Type B pancreatic cell (in vitro differentiated cells): ENCODE results near the gene ATG9B. TPM values are rescaled to one million over a fixed set of nuclear protein-coding genes. Genes with fewer than 3 reads are reported as not detected.

Experiments
- DNase-seq: peaks from one replicate; pipeline ENCODE4 v3.0.0; 2021; ENCODE audit warnings: mixed read lengths; ENCODE audit not compliant: unreplicated experiment; ENCODE audit errors: extremely low spot score
- H3K27ac Mint-ChIP-seq: 2 replicates; pipeline ENCODE4 v1.8.0; 2021; ENCODE audit warnings: mild to moderate bottlenecking, mixed read lengths
- H3K27me3 Mint-ChIP-seq: 2 replicates; pipeline ENCODE4 v1.8.0; 2021; ENCODE audit warnings: mixed read lengths
- H3K36me3 Mint-ChIP-seq: 2 replicates; pipeline ENCODE4 v1.8.0; 2021; ENCODE audit warnings: mixed read lengths
- H3K4me1 Mint-ChIP-seq: one replicate; pipeline ENCODE4 v1.8.0; 2021; ENCODE audit warnings: mixed read lengths; ENCODE audit not compliant: unreplicated experiment
- H3K4me3 Mint-ChIP-seq: 2 replicates; pipeline ENCODE4 v1.8.0; 2021; ENCODE audit warnings: mild to moderate bottlenecking, mixed read lengths
- H3K9me3 Mint-ChIP-seq: 2 replicates; pipeline ENCODE4 v1.8.0; 2021; ENCODE audit warnings: mixed read lengths
- CTCF ChIP-seq: fragments of 200-600 bp; sonication (generic); conservative IDR thresholded peaks from 2 replicates; pipeline ENCODE4 v1.5.0; 2021; ENCODE audit warnings: antibody characterized with exemption, mild to moderate bottlenecking
- total RNA-seq: library from RNA; stranded (reverse); gene quantifications from 2 replicates; pipeline ENCODE4 v1.2.1, GENCODE V29; 2021; ENCODE audit warnings: low replicate concordance

The ATG9B gene
- total RNA-seq, 1 donor from 2014 or later = 33.8 TPM

- Mint-ChIP-seq H3K4me1 (peaks cover 22% of the 10 kb centered on the region), H3K27me3 (peaks cover 68% of the 10 kb centered on the region), H3K9me3 (no peaks in the 10 kb centered on the region), H3K27ac (peak overlapping the region; percentile 63), H3K4me3 (peak overlapping the region; percentile 83), H3K36me3 (no peaks in the 10 kb centered on the region)
- no peak for DNase-seq
- no peak for TF ChIP-seq CTCF
Observed at GRCh38 chr7:151017370-151017952, 6.8 kb downstream of the ATG9B start.

- peak overlapping the region; percentile 83 for H3K4me3 Mint-ChIP-seq
- DNase-seq = no peak
- H3K4me1 Mint-ChIP-seq = peaks cover 28% of the 10 kb centered on the region
- no peak overlapping the region for H3K27ac Mint-ChIP-seq
- no peaks in the 10 kb centered on the region for H3K36me3 Mint-ChIP-seq
- H3K27me3 Mint-ChIP-seq = peaks cover 72% of the 10 kb centered on the region
- no peaks in the 10 kb centered on the region for H3K9me3 Mint-ChIP-seq
- TF ChIP-seq CTCF = no peak
Observed at GRCh38 chr7:151016942-151017341, 7.4 kb downstream of the ATG9B start.

- Mint-ChIP-seq H3K9me3 (no peaks in the 10 kb centered on the region), H3K4me3 (peak overlapping the region; percentile 20), H3K4me1 (peaks cover 30% of the 10 kb centered on the region), H3K27ac (no peak overlapping the region), H3K36me3 (no peaks in the 10 kb centered on the region), H3K27me3 (peaks cover 73% of the 10 kb centered on the region)
- no peak for DNase-seq
- TF ChIP-seq CTCF = no peak
Observed at GRCh38 chr7:151016505-151016904, 7.8 kb downstream of the ATG9B start.

GRCh38 chr7:151015967-151016366, 8.3 kb downstream of the ATG9B start:
- peaks cover 32% of the 10 kb centered on the region for H3K4me1 Mint-ChIP-seq
- peaks cover 70% of the 10 kb centered on the region for H3K27me3 Mint-ChIP-seq
- H3K27ac Mint-ChIP-seq = no peak overlapping the region
- no peak for DNase-seq
- no peak overlapping the region for H3K4me3 Mint-ChIP-seq
- no peak for TF ChIP-seq CTCF
- H3K36me3 Mint-ChIP-seq = no peaks in the 10 kb centered on the region
- H3K9me3 Mint-ChIP-seq = no peaks in the 10 kb centered on the region

GRCh38 chr7:151014950-151015349, 9.3 kb downstream of the ATG9B start:
- Mint-ChIP-seq H3K36me3 (no peaks in the 10 kb centered on the region), H3K4me3 (peak overlapping the region; percentile 5), H3K27ac (peak overlapping the region; percentile 12), H3K4me1 (peaks cover 41% of the 10 kb centered on the region), H3K27me3 (peaks cover 62% of the 10 kb centered on the region), H3K9me3 (no peaks in the 10 kb centered on the region)
- no peak for TF ChIP-seq CTCF
- DNase-seq = no peak
